UCSD-AML1 (cell line): ENCODE data around the gene PIP4K2A.

Source experiments
- DNase-seq: peaks from one replicate; lab custom pipeline; 2025; ENCODE audit not compliant: unreplicated experiment; lab: John Stamatoyannopoulos, UW

The PIP4K2A gene

GRCh38 chr10:22603581-22603980, 110.8 kb downstream of the PIP4K2A start:
- DNase-seq: no peak

- no peak for DNase-seq
Observed at GRCh38 chr10:22601618-22602017, 112.8 kb downstream of the PIP4K2A start.

GRCh38 chr10:22599636-22600228, 114.6 kb downstream of the PIP4K2A start:
- no peak for DNase-seq

- no peak for DNase-seq
Observed at GRCh38 chr10:22599048-22599561, 115.3 kb downstream of the PIP4K2A start.

GRCh38 chr10:22598478-22598877, 115.9 kb downstream of the PIP4K2A start:
- DNase-seq: no peak

GRCh38 chr10:22597138-22597537, 117.2 kb downstream of the PIP4K2A start:
- no peak for DNase-seq

- no peak for DNase-seq
Observed at GRCh38 chr10:22593636-22594198, 120.7 kb downstream of the PIP4K2A start.

GRCh38 chr10:22593026-22593425, 121.4 kb downstream of the PIP4K2A start:
- no peak for DNase-seq

GRCh38 chr10:22589851-22590514, 124.4 kb downstream of the PIP4K2A start:
- no peak for DNase-seq

GRCh38 chr10:22588462-22588861, 125.9 kb downstream of the PIP4K2A start:
- DNase-seq: no peak

GRCh38 chr10:22583683-22584082, 130.7 kb downstream of the PIP4K2A start:
- DNase-seq: no peak

GRCh38 chr10:22581461-22581860, 132.9 kb downstream of the PIP4K2A start:
- no peak for DNase-seq

- DNase-seq: no peak
Observed at GRCh38 chr10:22580711-22581110, 133.7 kb downstream of the PIP4K2A start.

GRCh38 chr10:22579826-22580225, 134.6 kb downstream of the PIP4K2A start:
- no peak for DNase-seq

- DNase-seq: no peak
Observed at GRCh38 chr10:22573820-22574569, 140.4 kb downstream of the PIP4K2A start.

- no peak for DNase-seq
Observed at GRCh38 chr10:22570733-22571430, 143.5 kb downstream of the PIP4K2A start.

GRCh38 chr10:22570234-22570633, 144.1 kb downstream of the PIP4K2A start:
- no peak for DNase-seq

GRCh38 chr10:22568928-22569327, 145.4 kb downstream of the PIP4K2A start:
- no peak for DNase-seq

GRCh38 chr10:22564060-22564459, 150.3 kb downstream of the PIP4K2A start:
- no peak for DNase-seq

- DNase-seq: no peak
Observed at GRCh38 chr10:22561909-22562308, 152.5 kb downstream of the PIP4K2A start.

GRCh38 chr10:22560913-22561239, 153.5 kb downstream of the PIP4K2A start:
- DNase-seq: no peak
